Measurements from ENCODE around the gene SQSTM1. TPM values are rescaled to one million over a fixed set of nuclear protein-coding genes. Genes with fewer than 3 reads are reported as not detected.

The SQSTM1 gene
- total and polyA plus RNA-seq, 4 donors, result 298 to 568 (median 372) TPM

- Histone ChIP-seq H3K4me3 (peak overlapping the region; percentile 63), H3K36me3 (ENCODE audit: control insufficient read depth in 4 of 4, insufficient read depth in 4 of 4, low read length in 4 of 4) (peaks cover 5 to 16% (median 12%) of the 10 kb centered on the region in 4 donors), H3K9me3 (ENCODE audit: control insufficient read depth in 4 of 4, insufficient read depth in 3 of 4, low read length in 3 of 4) (peaks cover 0 to 2% (median 0%) of the 10 kb centered on the region in 4 donors), H3K27ac (ENCODE audit: low read depth in 1 of 2, low read length in 1 of 2) (peak overlapping the region; percentile 47 to 86), H3K9ac (ENCODE audit: insufficient read depth in 1 of 2, low read length in 2 of 2) (peak overlapping the region; percentile 46 to 53), H3K27me3 (ENCODE audit: control insufficient read depth in 3 of 3, insufficient read depth in 3 of 3, low read length in 2 of 3) (no peaks in the 10 kb centered on the region), H3K4me1 (ENCODE audit: control insufficient read depth in 5 of 5, insufficient read depth in 5 of 5, low read length in 5 of 5) (no peaks in the 10 kb centered on the region)
- ATAC-seq (ENCODE audit: insufficient read depth, low FRiP score) (peak; percentile 19), DNase-seq (peak in 2 of 3 donors; percentile 25 to 39)
- WGBS, 2 donors, result 0 to 1% methylated on average over 32 of the region's 32 CpGs
- TF ChIP-seq CTCF (IDR thresholded peaks at IDR 0.05; ENCODE audit: control extremely low read depth, extremely low read depth), result no peak
Observed at GRCh38 chr5:179858241-179858585, 37.5 kb downstream of the SQSTM1 start.

- 0% methylated on average over 90 of the region's 90 CpGs for WGBS, 2 donors
- Histone ChIP-seq H3K36me3 (ENCODE audit: control insufficient read depth in 4 of 4, insufficient read depth in 4 of 4, low read length in 4 of 4) (peaks cover 5 to 20% (median 17%) of the 10 kb centered on the region in 4 donors), H3K9me3 (ENCODE audit: control insufficient read depth in 4 of 4, insufficient read depth in 3 of 4, low read length in 3 of 4) (peaks cover 0 to 2% (median 0%) of the 10 kb centered on the region in 4 donors), H3K27me3 (ENCODE audit: control insufficient read depth in 3 of 3, insufficient read depth in 3 of 3, low read length in 2 of 3) (no peaks in the 10 kb centered on the region), H3K4me1 (ENCODE audit: control insufficient read depth in 5 of 5, insufficient read depth in 5 of 5, low read length in 5 of 5) (no peaks in the 10 kb centered on the region), H3K9ac (ENCODE audit: insufficient read depth in 1 of 2, low read length in 2 of 2) (peak within 1 kb of the TSS; percentile 46 to 55), H3K27ac (ENCODE audit: low read depth in 1 of 2, low read length in 1 of 2) (peak within 1 kb of the TSS; percentile 86 to 89), H3K4me3 (peak within 1 kb of the TSS; percentile 63)
- DNase-seq (peak; percentile 96 to 97 (median 96)), ATAC-seq (ENCODE audit: insufficient read depth, low FRiP score) (peak; percentile 99)
- TF ChIP-seq CTCF (IDR thresholded peaks at IDR 0.05; ENCODE audit: control extremely low read depth, extremely low read depth), result peak; percentile 10
Observed at GRCh38 chr5:179858586-179859427, 38.1 kb downstream of the SQSTM1 start, which contains the start of gene MRNIP. MRNIP (minus strand) TSS chr5:179858817; CDS start chr5:179858796, 21 bp downstream.

- DNase-seq (no peak), ATAC-seq (ENCODE audit: insufficient read depth, low FRiP score) (no peak)
- H3K4me3 ChIP-seq, result no peak overlapping the region
- no peaks in the 10 kb centered on the region for H3K4me1 ChIP-seq (ENCODE audit: control insufficient read depth in 5 of 5, insufficient read depth in 5 of 5, low read length in 5 of 5)
- WGBS, 2 donors, result 79 to 81% methylated on average over 11 of the region's 11 CpGs
- peaks cover 9 to 31% (median 28%) of the 10 kb centered on the region in 4 donors for H3K36me3 ChIP-seq (ENCODE audit: control insufficient read depth in 4 of 4, insufficient read depth in 4 of 4, low read length in 4 of 4)
- no peaks in the 10 kb centered on the region for H3K27me3 ChIP-seq (ENCODE audit: control insufficient read depth in 3 of 3, insufficient read depth in 3 of 3, low read length in 2 of 3)
- TF ChIP-seq CTCF (IDR thresholded peaks at IDR 0.05; ENCODE audit: control extremely low read depth, extremely low read depth), result no peak
- H3K9me3 ChIP-seq (ENCODE audit: control insufficient read depth in 4 of 4, insufficient read depth in 3 of 4, low read length in 3 of 4), result peaks cover 0 to 2% (median 0%) of the 10 kb centered on the region in 4 donors
- no peak overlapping the region for H3K9ac ChIP-seq (ENCODE audit: insufficient read depth in 1 of 2, low read length in 2 of 2)
- H3K27ac ChIP-seq (ENCODE audit: low read depth in 1 of 2, low read length in 1 of 2), result no peak overlapping the region
Observed at GRCh38 chr5:179860301-179860700, 39.6 kb downstream of the SQSTM1 start.
